DND-41 (cell line): Measurements from ENCODE around the gene COL15A1.

ENCODE experiments used
- CTCF ChIP-seq: IDR thresholded peaks from 2 replicates; pipeline ENCODE4 v1.5.1; 2012; ENCODE audit warnings: borderline replicate concordance, low read length, moderate library complexity, mild to moderate bottlenecking; ENCODE audit not compliant: poor library complexity, severe bottlenecking; ENCODE audit errors: extremely low read depth
- EZH2 ChIP-seq: IDR thresholded peaks from 3 replicates; pipeline ENCODE4 v1.6.1; 2012; ENCODE audit warnings: borderline replicate concordance, low read depth, mild to moderate bottlenecking, moderate library complexity, low read length, inconsistent platforms; ENCODE audit not compliant: severe bottlenecking

GRCh38 chr9:99085949-99086948 lies 142.5 kb downstream of the COL15A1 start:
- no peak for TF ChIP-seq CTCF
- TF ChIP-seq EZH2: no peak
